Glutamatergic neuron (in vitro differentiated cells): ENCODE results near the gene PIN4. TPM values are rescaled to one million over a fixed set of nuclear protein-coding genes. Genes with fewer than 3 reads are reported as not detected.
"Not testable (repeated sequence)": the region's sequence is repeated elsewhere in the genome, so short reads cannot be mapped to it uniquely, and the experiment has no call there.

Experiments
- DNase-seq: peaks from one replicate; pipeline ENCODE4 v3.0.0; 2022
- H3K27ac Mint-ChIP-seq: one replicate; pipeline ENCODE4 v1.8.0; 2020; ENCODE audit warnings: mild to moderate bottlenecking, mixed read lengths, inconsistent platforms; ENCODE audit not compliant: unreplicated experiment
- H3K27me3 Mint-ChIP-seq: one replicate; pipeline ENCODE4 v1.8.0; 2020; ENCODE audit warnings: mild to moderate bottlenecking, moderate library complexity, mixed read lengths, inconsistent platforms; ENCODE audit not compliant: unreplicated experiment
- H3K36me3 Mint-ChIP-seq: one replicate; pipeline ENCODE4 v1.8.0; 2020; ENCODE audit warnings: mild to moderate bottlenecking, mixed read lengths, inconsistent platforms; ENCODE audit not compliant: unreplicated experiment
- H3K4me1 Mint-ChIP-seq: one replicate; pipeline ENCODE4 v1.8.0; 2020; ENCODE audit warnings: mild to moderate bottlenecking, low read depth, mixed read lengths, inconsistent platforms; ENCODE audit not compliant: unreplicated experiment
- H3K4me3 Mint-ChIP-seq: one replicate; pipeline ENCODE4 v1.8.0; 2020; ENCODE audit warnings: mild to moderate bottlenecking, mixed read lengths, inconsistent platforms; ENCODE audit not compliant: unreplicated experiment
- H3K9me3 Mint-ChIP-seq: one replicate; pipeline ENCODE4 v1.8.0; 2020; ENCODE audit warnings: mild to moderate bottlenecking, moderate library complexity, mixed read lengths, inconsistent platforms; ENCODE audit not compliant: unreplicated experiment
- total RNA-seq: library from RNA; stranded (reverse); fragmentation: NEBNext Ultra II Directional; extraction: Animal tissue kit (Norgen Biotek cat#: 25700); gene quantifications from one replicate; pipeline ENCODE4 v1.2.1, GENCODE V29; 2021; ENCODE audit not compliant: unreplicated experiment
- TF ChIP-seq, protein P1 (sequence below): fragments of 200-600 bp; sonication (generic); IDR thresholded peaks from one replicate; pipeline ENCODE4 v1.5.0; 2021; ENCODE audit not compliant: partially characterized antibody, unreplicated experiment

PIN4 gene
- total RNA-seq, 1 donor from 2014 or later, result 19.5 TPM

DNA sequence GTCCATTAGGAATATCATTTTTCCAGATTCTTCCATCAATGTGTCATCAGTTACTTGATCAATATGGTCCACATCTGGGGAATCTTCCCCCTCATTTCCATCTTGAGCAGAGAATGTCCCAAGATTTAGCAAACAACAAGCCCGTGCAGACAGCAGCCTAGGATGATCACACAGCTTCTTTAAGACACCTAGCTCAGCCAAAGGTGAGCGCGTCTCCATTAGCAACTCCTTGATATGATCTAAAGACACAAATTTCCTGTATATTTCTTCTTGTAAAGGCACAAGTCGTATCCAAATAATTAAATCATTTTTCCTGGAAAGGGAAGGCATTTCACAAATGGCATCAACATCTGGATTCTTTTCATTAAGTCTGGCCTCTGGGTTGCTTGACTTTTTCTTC is 25.8 kb downstream of the PIN4 start:
- no peaks in the 10 kb centered on the region for H3K27me3 Mint-ChIP-seq
- no peak overlapping the region for H3K4me3 Mint-ChIP-seq
- peaks cover 4% of the 10 kb centered on the region for H3K36me3 Mint-ChIP-seq
- H3K27ac Mint-ChIP-seq, result no peak overlapping the region
- no peak for DNase-seq
- H3K4me1 Mint-ChIP-seq, result no peaks in the 10 kb centered on the region
- H3K9me3 Mint-ChIP-seq, result peaks cover 2% of the 10 kb centered on the region
- TF ChIP-seq, protein P1, sequence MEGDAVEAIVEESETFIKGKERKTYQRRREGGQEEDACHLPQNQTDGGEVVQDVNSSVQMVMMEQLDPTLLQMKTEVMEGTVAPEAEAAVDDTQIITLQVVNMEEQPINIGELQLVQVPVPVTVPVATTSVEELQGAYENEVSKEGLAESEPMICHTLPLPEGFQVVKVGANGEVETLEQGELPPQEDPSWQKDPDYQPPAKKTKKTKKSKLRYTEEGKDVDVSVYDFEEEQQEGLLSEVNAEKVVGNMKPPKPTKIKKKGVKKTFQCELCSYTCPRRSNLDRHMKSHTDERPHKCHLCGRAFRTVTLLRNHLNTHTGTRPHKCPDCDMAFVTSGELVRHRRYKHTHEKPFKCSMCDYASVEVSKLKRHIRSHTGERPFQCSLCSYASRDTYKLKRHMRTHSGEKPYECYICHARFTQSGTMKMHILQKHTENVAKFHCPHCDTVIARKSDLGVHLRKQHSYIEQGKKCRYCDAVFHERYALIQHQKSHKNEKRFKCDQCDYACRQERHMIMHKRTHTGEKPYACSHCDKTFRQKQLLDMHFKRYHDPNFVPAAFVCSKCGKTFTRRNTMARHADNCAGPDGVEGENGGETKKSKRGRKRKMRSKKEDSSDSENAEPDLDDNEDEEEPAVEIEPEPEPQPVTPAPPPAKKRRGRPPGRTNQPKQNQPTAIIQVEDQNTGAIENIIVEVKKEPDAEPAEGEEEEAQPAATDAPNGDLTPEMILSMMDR, result no peak

DNA sequence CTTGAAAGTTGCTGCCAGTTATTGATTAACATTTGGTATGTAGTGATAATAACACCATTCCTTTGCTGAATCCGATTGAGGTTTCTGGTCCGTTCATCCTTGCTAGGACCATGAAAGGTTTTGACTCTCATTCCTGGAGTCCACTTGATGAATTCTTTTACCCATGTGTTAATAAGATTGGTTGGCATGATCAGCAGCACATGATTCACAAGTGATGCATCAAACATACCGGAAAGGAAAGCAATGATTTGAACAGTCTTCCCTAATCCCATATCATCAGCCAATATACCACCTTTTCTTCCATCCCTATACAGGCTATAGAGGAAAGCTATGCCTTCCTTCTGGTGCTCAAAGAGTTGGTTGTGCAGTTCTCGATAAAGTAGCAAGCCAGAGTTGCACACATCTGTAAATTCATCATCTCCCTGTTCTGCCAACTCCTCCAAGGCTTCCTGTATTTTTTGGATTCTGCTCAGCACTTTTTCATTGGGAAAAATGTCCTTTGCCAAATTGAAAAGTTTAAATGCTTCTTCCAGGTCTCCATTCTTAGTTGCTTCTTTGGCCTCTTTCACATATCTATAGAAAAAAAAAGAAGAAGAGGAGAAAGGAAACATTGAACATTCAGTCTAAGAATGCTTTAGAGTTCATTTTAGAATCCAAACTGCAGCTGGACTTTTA is 26.7 kb downstream of the PIN4 start:
- no peak overlapping the region for H3K27ac Mint-ChIP-seq
- peaks cover 2% of the 10 kb centered on the region for H3K9me3 Mint-ChIP-seq
- DNase-seq, result no peak
- no peaks in the 10 kb centered on the region for H3K27me3 Mint-ChIP-seq
- TF ChIP-seq, protein P1, result no peak
- no peak overlapping the region for H3K4me3 Mint-ChIP-seq
- no peaks in the 10 kb centered on the region for H3K4me1 Mint-ChIP-seq
- peaks cover 4% of the 10 kb centered on the region for H3K36me3 Mint-ChIP-seq

DNA sequence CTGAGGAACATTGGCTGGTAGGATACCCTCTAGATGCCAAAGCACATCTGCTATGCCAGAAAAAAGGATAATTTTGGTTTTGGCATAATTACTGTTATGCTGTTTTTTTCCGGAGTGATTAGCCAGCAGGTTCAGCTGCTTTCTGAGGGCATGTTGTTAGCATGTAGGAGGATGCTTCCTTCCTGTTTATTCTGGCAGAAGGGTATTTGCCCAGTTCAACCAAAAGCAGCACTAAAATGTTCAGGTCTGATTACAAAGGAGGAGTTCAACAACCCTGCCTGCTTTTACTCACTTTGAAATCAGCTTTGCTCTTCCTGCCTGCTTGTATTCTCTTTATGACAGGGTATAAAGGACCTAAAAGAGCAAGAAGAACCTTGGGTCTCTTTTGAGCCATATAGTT is 35.4 kb downstream of the PIN4 start:
- H3K36me3 Mint-ChIP-seq, result peaks cover 15% of the 10 kb centered on the region
- no peaks in the 10 kb centered on the region for H3K4me1 Mint-ChIP-seq
- no peak for DNase-seq
- H3K4me3 Mint-ChIP-seq, result no peak overlapping the region
- peaks cover 2% of the 10 kb centered on the region for H3K27me3 Mint-ChIP-seq
- H3K27ac Mint-ChIP-seq, result no peak overlapping the region
- peaks cover 1% of the 10 kb centered on the region for H3K9me3 Mint-ChIP-seq
- TF ChIP-seq, protein P1, result no peak

DNA sequence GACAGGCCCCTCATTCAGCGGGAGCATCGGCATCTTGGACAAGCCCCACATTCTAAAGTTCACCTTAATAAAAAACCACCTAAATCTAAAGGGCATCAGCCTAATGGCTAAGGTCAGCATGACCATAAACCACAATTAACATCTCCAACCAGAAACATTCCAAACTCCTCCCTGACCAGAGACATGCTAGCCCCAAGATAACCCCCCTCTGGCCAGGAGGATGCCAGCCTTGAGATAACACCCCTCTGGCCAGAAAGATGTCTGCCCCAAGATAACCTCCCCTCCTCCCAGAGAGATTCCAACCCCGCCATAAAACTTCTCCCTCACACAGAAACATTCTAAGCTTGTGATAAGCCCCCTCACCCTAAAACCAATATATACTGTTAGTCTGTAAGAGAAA is 38.8 kb downstream of the PIN4 start:
- not testable (repeated sequence) for DNase-seq, H3K4me3 Mint-ChIP-seq, H3K9me3 Mint-ChIP-seq, H3K27ac Mint-ChIP-seq, H3K4me1 Mint-ChIP-seq, H3K27me3 Mint-ChIP-seq
- H3K36me3 Mint-ChIP-seq, result peaks cover 15% of the 10 kb centered on the region

DNA sequence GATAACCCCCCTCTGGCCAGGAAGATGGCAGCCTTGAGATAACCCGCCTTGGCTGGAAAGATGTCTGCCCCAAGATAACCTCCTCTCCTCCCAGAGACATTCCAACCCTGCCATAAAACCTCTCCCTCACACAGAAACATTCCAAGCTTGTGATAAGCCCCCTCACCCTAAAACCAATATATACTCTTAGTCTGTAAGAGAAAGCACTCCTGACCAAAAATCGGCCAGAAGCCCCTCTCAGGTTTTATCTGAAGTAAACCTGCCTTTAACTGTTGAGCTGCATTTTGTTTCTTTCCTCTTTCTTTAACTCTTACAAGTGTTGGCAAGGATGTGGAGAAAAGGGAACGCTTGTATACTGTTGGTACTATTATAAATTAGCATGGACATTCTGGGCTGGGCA is 48.7 kb downstream of the PIN4 start:
- Mint-ChIP-seq H3K36me3 (peaks cover 12% of the 10 kb centered on the region), H3K4me3 (no peak overlapping the region)

More for the DNA sequence above, 48.7 kb downstream of the PIN4 start:
- Mint-ChIP-seq H3K27me3 (no peaks in the 10 kb centered on the region), H3K9me3 (peaks cover 2% of the 10 kb centered on the region), H3K4me1 (no peaks in the 10 kb centered on the region), H3K27ac (no peak overlapping the region)
- DNase-seq, result no peak
- TF ChIP-seq, protein P1, result no peak
